ENCODE data around the gene FBF1. TPM values are rescaled to one million over a fixed set of nuclear protein-coding genes. Genes with fewer than 3 reads are reported as not detected.
A peak's percentile ranks its signal among the peaks of the same experiment; 100 is the strongest.

Gene FBF1
- total and polyA plus RNA-seq, 2 of the 8 experiments (the other 6 are each of a cell fraction or from before 2014, with no cell fraction given): 8.1 to 13.1 TPM

GRCh38 chr17:75979705-75980187, 38.9 kb upstream of the FBF1 start:
- Histone ChIP-seq H3K79me2 (ENCODE audit: control insufficient read depth in 1 of 2, insufficient read depth in 2 of 2, low read length in 2 of 2) (peaks cover 0 to 32% of the 10 kb centered on the region in 2 experiments; a peak in 3 of 4 replicates), H3K23me2 (ENCODE audit: low read depth, low read length) (peaks cover 8% of the 10 kb centered on the region; the same call in 1 of the 2 replicates), H3K27me3 (replicated peaks in 1 of 4; ENCODE audit: control insufficient read depth in 3 of 4, extremely low read depth in 1 of 4, insufficient read depth in 3 of 4, low read length in 3 of 4) (no peaks in the 10 kb centered on the region), H3K18ac (ENCODE audit: extremely low read depth, low read length) (peak overlapping the region; percentile 68; the same call in 1 of the 2 replicates), H2BK20ac (ENCODE audit: low read length) (no peak overlapping the region), H3K23ac (ENCODE audit: insufficient read length) (no peak overlapping the region), H2BK12ac (ENCODE audit: low read depth, low read length) (peak overlapping the region; percentile 64; the same call in 1 of the 2 replicates), H3K36me3 (ENCODE audit: control insufficient read depth in 2 of 4, insufficient read depth in 4 of 4, low read length in 3 of 4) (peaks cover 0 to 11% (median 0%) of the 10 kb centered on the region in 4 experiments; a peak in 1 of 8 replicates), H3K14ac (ENCODE audit: insufficient read length) (no peak overlapping the region), H4K91ac (replicated peaks; ENCODE audit: insufficient read length, low read length) (peak overlapping the region; percentile 86), H3K4me3 (ENCODE audit: extremely low read depth in 1 of 4, insufficient read depth in 2 of 4, low read depth in 3 of 4, low read length in 4 of 4) (peak overlapping the region; percentile 72 to 88 (median 86)), H2AFZ (ENCODE audit: low read length) (peak overlapping the region; percentile 23; the same call in 1 of the 2 replicates), H2AK5ac (ENCODE audit: low read depth, low read length) (peak overlapping the region; percentile 17), H2BK120ac (replicated peaks; ENCODE audit: low read depth, low read length) (peak overlapping the region; percentile 38), H3K4me2 (ENCODE audit: insufficient read depth in 1 of 2, low read depth in 2 of 2, low read length in 2 of 2) (peak overlapping the region; percentile 92 to 94), H3K9ac (replicated peaks in 1 of 4; ENCODE audit: extremely low read depth in 1 of 4, low read depth in 3 of 4, low read length in 3 of 4) (peak overlapping the region; percentile 40 to 86 (median 83)), H4K20me1 (replicated peaks in 1 of 2; ENCODE audit: control insufficient read depth in 1 of 2, insufficient read depth in 2 of 2, low read length in 2 of 2) (no peaks in the 10 kb centered on the region), H3K4me1 (replicated peaks in 1 of 4; ENCODE audit: control insufficient read depth in 3 of 4, insufficient read depth in 4 of 4, low read length in 3 of 4) (peaks cover 6 to 15% (median 13%) of the 10 kb centered on the region in 4 experiments), H3K79me1 (ENCODE audit: low read depth, low read length) (0 out of 2 replicates have a peak, but pooled peaks cover 3% of the 10 kb centered on the region), H4K8ac (ENCODE audit: extremely low read depth, insufficient read depth, low read length) (peak overlapping the region; percentile 98), H3K27ac (ENCODE audit: low read depth, low read length) (peak overlapping the region; percentile 93), H3K9me3 (ENCODE audit: insufficient read depth in 2 of 2, low read depth in 1 of 2, low read length in 1 of 2) (no peaks in the 10 kb centered on the region), H2BK15ac (ENCODE audit: low read length) (no peak overlapping the region), H2BK5ac (ENCODE audit: low read depth, low read length) (peak overlapping the region; percentile 94), H3K4ac (replicated peaks; ENCODE audit: insufficient read length, low read depth, low read length) (peak overlapping the region; percentile 63), H3K56ac (replicated peaks; ENCODE audit: insufficient read length, low read depth, low read length) (peak overlapping the region; percentile 86), H4K5ac (ENCODE audit: insufficient read length, low read depth, low read length) (peak overlapping the region; percentile 53)
- DNase-seq (ENCODE audit: low read depth in 1 of 2, low spot score in 2 of 2): no peak
- WGBS, 2 experiments (ENCODE audit: extremely low coverage in 1 of 2, insufficient coverage in 1 of 2, insufficient read length in 1 of 2, insufficient replicate concordance in 2 of 2, low coverage in 1 of 2, low lambda C conversion rate in 2 of 2, missing lambda C conversion rate in 1 of 2): 10% methylated on average over 17 of the region's 19 CpGs; no CpG with 5 or more reads in 1 of the 2 experiments
- ChIA-PET POLR2A (ENCODE audit: partially characterized antibody) (interaction anchor here (0.7 to 1.7 kb wide), 7 partner anchors 9 to 200 kb away, joined by 3 to 6 read pairs (median 3); partner anchors contain the start of gene EXOC7), CTCF (ENCODE audit: partially characterized antibody) (interaction anchor here (0.8 to 1.8 kb wide), 4 partner anchors 17 to 230 kb away, joined by 3 to 12 read pairs (median 6); partner anchors contain the start of gene CDK3)
- FAIRE-seq: no peak
- TF ChIP-seq ASH2L (IDR thresholded peaks at IDR 0.05; ENCODE audit: low read length): peak; percentile 18
- peak; percentile 83 for TF ChIP-seq YY1 (IDR thresholded peaks at IDR 0.05; ENCODE audit: low read depth, low read length)
- no peak for TF ChIP-seq RXRA (IDR thresholded peaks at IDR 0.05; ENCODE audit: insufficient read depth, low read depth, low read length)
- no peak for TF ChIP-seq CHD1 (IDR thresholded peaks at IDR 0.05; ENCODE audit: low read depth, low read length)
- TF ChIP-seq SP2 (IDR thresholded peaks at IDR 0.05; ENCODE audit: low read length): no peak
